NCI-H1048 (cell line): ENCODE data around the gene MIDN.

Experiments used
- DNase-seq: peaks from one replicate; lab custom pipeline; 2025; lab: John Stamatoyannopoulos, UW

MIDN gene

GRCh38 chr19:1220976-1221903 lies 27.1 kb upstream of the MIDN start:
- no peak for DNase-seq

- no peak for DNase-seq
Measured at GRCh38 chr19:1221904-1222255, 26.5 kb upstream of the MIDN start.

GRCh38 chr19:1222394-1222793 lies 26.0 kb upstream of the MIDN start:
- no peak for DNase-seq

- DNase-seq, result no peak
Measured at GRCh38 chr19:1223018-1223855, 25.1 kb upstream of the MIDN start.

- DNase-seq, result no peak
Measured at GRCh38 chr19:1224047-1224825, 24.1 kb upstream of the MIDN start.

GRCh38 chr19:1224847-1225246 lies 23.5 kb upstream of the MIDN start:
- no peak for DNase-seq

GRCh38 chr19:1225440-1226226 lies 22.8 kb upstream of the MIDN start:
- DNase-seq, result no peak

GRCh38 chr19:1226227-1226518 lies 22.2 kb upstream of the MIDN start:
- DNase-seq, result no peak

- DNase-seq, result no peak
Measured at GRCh38 chr19:1226522-1227303, 21.7 kb upstream of the MIDN start.

GRCh38 chr19:1227304-1228054 lies 20.9 kb upstream of the MIDN start:
- no peak for DNase-seq

- DNase-seq, result no peak
Measured at GRCh38 chr19:1228161-1228957, 20.0 kb upstream of the MIDN start.

- DNase-seq, result no peak
Measured at GRCh38 chr19:1229056-1229923, 19.1 kb upstream of the MIDN start.

- no peak for DNase-seq
Measured at GRCh38 chr19:1229924-1230782, 18.2 kb upstream of the MIDN start.

- no peak for DNase-seq
Measured at GRCh38 chr19:1230783-1231489, 17.4 kb upstream of the MIDN start.

- no peak for DNase-seq
Measured at GRCh38 chr19:1231729-1232637, 16.4 kb upstream of the MIDN start.

- DNase-seq, result no peak
Measured at GRCh38 chr19:1232652-1233072, 15.7 kb upstream of the MIDN start.
